HepG2 (cell line): ENCODE results near the gene PAK2. TPM values are rescaled to one million over a fixed set of nuclear protein-coding genes. Genes with fewer than 3 reads are reported as not detected.

Experiments used
- AKAP8 ChIP-seq: sonication (generic); formaldehyde crosslinking; IDR thresholded peaks from 2 replicates; pipeline ENCODE4 v1.5.1; 2020; ENCODE audit warnings: mild to moderate bottlenecking, missing genetic modification reagents
- ATRX ChIP-seq: sonication (generic); formaldehyde crosslinking; IDR thresholded peaks from 2 replicates; pipeline ENCODE4 v1.4.0; 2020; ENCODE audit warnings: missing genetic modification reagents, borderline replicate concordance
- CCDC6 ChIP-seq: sonication (generic); formaldehyde crosslinking; IDR thresholded peaks from 2 replicates; pipeline ENCODE4 v1.8.1; 2022; ENCODE audit warnings: mild to moderate bottlenecking, missing genetic modification reagents, moderate library complexity
- CEBPG ChIP-seq: IDR thresholded peaks from 2 replicates; pipeline ENCODE4 v1.6.1; 2016
- EHMT2 ChIP-seq: fragments of 200-600 bp; sonication (generic); IDR thresholded peaks from 2 replicates; pipeline ENCODE4 v1.7.0; 2017; ENCODE audit warnings: antibody characterized with exemption, low read depth, low read length, borderline replicate concordance
- ERF ChIP-seq: IDR thresholded peaks from 2 replicates; pipeline ENCODE4 v1.6.1; 2018; ENCODE audit warnings: missing biosample characterization, missing genetic modification reagents
- GFI1 ChIP-seq: sonication (generic); formaldehyde crosslinking; IDR thresholded peaks from 2 replicates; pipeline ENCODE4 v1.5.0; 2020; ENCODE audit warnings: missing genetic modification reagents, mild to moderate bottlenecking, borderline replicate concordance
- JARID2 ChIP-seq: sonication (generic); formaldehyde crosslinking; IDR thresholded peaks from 2 replicates; pipeline ENCODE4 v1.8.1; 2023; ENCODE audit warnings: missing genetic modification reagents, inconsistent platforms; ENCODE audit not compliant: insufficient replicate concordance
- KDM4B ChIP-seq: sonication (generic); formaldehyde crosslinking; IDR thresholded peaks from 2 replicates; pipeline ENCODE4 v1.4.0; 2020; ENCODE audit warnings: missing genetic modification reagents
- PHF8 ChIP-seq: sonication (generic); formaldehyde crosslinking; IDR thresholded peaks from 2 replicates; pipeline ENCODE4 v1.5.0; 2020; ENCODE audit warnings: missing genetic modification reagents
- PTBP1 ChIP-seq: fragments of 200-400 bp; formaldehyde crosslinking; IDR thresholded peaks from 2 replicates; pipeline ENCODE4 v1.6.1; 2018; ENCODE audit warnings: low read length, low read depth; ENCODE audit not compliant: poor library complexity, severe bottlenecking
- RXRB ChIP-seq: IDR thresholded peaks from 2 replicates; pipeline ENCODE4 v1.6.1; 2016; ENCODE audit warnings: borderline replicate concordance, missing genetic modification reagents, missing compliant biosample characterization
- SIX1 ChIP-seq: sonication (generic); formaldehyde crosslinking; IDR thresholded peaks from 2 replicates; pipeline ENCODE4 v1.4.0; 2020; ENCODE audit warnings: missing genetic modification reagents, borderline replicate concordance
- SP140L ChIP-seq: sonication (generic); formaldehyde crosslinking; IDR thresholded peaks from 2 replicates; pipeline ENCODE4 v1.4.0; 2020; ENCODE audit warnings: missing genetic modification reagents, borderline replicate concordance
- SP2 ChIP-seq: sonication (generic); formaldehyde crosslinking; IDR thresholded peaks from 2 replicates; pipeline ENCODE4 v1.5.1; 2020; ENCODE audit warnings: mild to moderate bottlenecking, missing genetic modification reagents
- TCF12 ChIP-seq, 2 experiments: fragments of 450-650 bp in 1 of 2; sonication (generic) in 1 of 2; formaldehyde crosslinking in 1 of 2; IDR thresholded peaks; 2 replicates each; pipeline versions ENCODE4 v1.6.1 to v1.8.0; 2017 to 2022; ENCODE audit warnings: antibody characterized with exemption in 1 of 2, mild to moderate bottlenecking in 1 of 2, missing genetic modification reagents in 1 of 2, moderate library complexity in 1 of 2
- ZNF496 ChIP-seq: sonication (generic); formaldehyde crosslinking; IDR thresholded peaks from 2 replicates; pipeline ENCODE4 v1.8.1; 2023; ENCODE audit warnings: mild to moderate bottlenecking, moderate library complexity, missing genetic modification reagents; ENCODE audit not compliant: insufficient replicate concordance
- ZNF768 ChIP-seq: sonication (generic); formaldehyde crosslinking; IDR thresholded peaks from 2 replicates; pipeline ENCODE4 v1.4.0; 2020; ENCODE audit warnings: missing genetic modification reagents
- ZNF781 ChIP-seq: sonication (generic); formaldehyde crosslinking; IDR thresholded peaks from 2 replicates; pipeline ENCODE4 v1.5.1; 2020; ENCODE audit warnings: borderline replicate concordance, mild to moderate bottlenecking, missing genetic modification reagents; ENCODE audit errors: not compliant biosample characterization
- ZNF792 ChIP-seq: IDR thresholded peaks from 2 replicates; pipeline ENCODE4 v1.6.1; 2016
- ZNF841 ChIP-seq: sonication (generic); formaldehyde crosslinking; IDR thresholded peaks from 2 replicates; pipeline ENCODE4 v1.8.1; 2023; ENCODE audit warnings: missing genetic modification reagents, borderline replicate concordance
- polyA plus RNA-seq, 8 experiments: library from polyadenylated mRNA; depleted of rRNA in 3 of 8; stranded (reverse) in 7 of 8; unstranded in 1 of 8; fragments of >200 nt; fragmentation: Illumina TruSeq in 4 of 8; extraction: Trizol in 4 of 8; gene quantifications; 2 replicates each; pipeline versions ENCODE4 v1.2.1 to v1.2.3, GENCODE V29; 2011 to 2016; ENCODE audit warnings: low read depth in 4 of 8, missing spikeins in 1 of 8, mixed read lengths in 1 of 8; ENCODE audit not compliant: insufficient read depth in 1 of 8
- total RNA-seq, 5 experiments: library from RNA; depleted of rRNA; stranded (reverse); fragments of >200 nt; fragmentation: Illumina TruSeq; extraction: Trizol; gene quantifications; 2 replicates each; pipeline ENCODE4 v1.2.3, GENCODE V29; 2016; ENCODE audit warnings: low read depth in 1 of 5
- TF ChIP-seq, protein P1 (sequence below): sonication (generic); formaldehyde crosslinking; IDR thresholded peaks from 2 replicates; pipeline ENCODE4 v1.5.1; 2020; ENCODE audit warnings: mild to moderate bottlenecking, missing genetic modification reagents, borderline replicate concordance
- TF ChIP-seq, protein P2 (sequence below): IDR thresholded peaks from 2 replicates; pipeline ENCODE4 v1.6.1; 2016; ENCODE audit warnings: missing compliant biosample characterization, missing genetic modification reagents, borderline replicate concordance
- TF ChIP-seq, protein P3 (sequence below): sonication (generic); formaldehyde crosslinking; IDR thresholded peaks from 2 replicates; pipeline ENCODE4 v1.5.0; 2020; ENCODE audit warnings: mild to moderate bottlenecking, missing genetic modification reagents, borderline replicate concordance

PAK2 gene
- total and polyA plus RNA-seq, 2 of the 13 experiments (the other 11 are each of a cell fraction or from before 2014, with no cell fraction given), result 23.0 to 24.7 TPM

DNA sequence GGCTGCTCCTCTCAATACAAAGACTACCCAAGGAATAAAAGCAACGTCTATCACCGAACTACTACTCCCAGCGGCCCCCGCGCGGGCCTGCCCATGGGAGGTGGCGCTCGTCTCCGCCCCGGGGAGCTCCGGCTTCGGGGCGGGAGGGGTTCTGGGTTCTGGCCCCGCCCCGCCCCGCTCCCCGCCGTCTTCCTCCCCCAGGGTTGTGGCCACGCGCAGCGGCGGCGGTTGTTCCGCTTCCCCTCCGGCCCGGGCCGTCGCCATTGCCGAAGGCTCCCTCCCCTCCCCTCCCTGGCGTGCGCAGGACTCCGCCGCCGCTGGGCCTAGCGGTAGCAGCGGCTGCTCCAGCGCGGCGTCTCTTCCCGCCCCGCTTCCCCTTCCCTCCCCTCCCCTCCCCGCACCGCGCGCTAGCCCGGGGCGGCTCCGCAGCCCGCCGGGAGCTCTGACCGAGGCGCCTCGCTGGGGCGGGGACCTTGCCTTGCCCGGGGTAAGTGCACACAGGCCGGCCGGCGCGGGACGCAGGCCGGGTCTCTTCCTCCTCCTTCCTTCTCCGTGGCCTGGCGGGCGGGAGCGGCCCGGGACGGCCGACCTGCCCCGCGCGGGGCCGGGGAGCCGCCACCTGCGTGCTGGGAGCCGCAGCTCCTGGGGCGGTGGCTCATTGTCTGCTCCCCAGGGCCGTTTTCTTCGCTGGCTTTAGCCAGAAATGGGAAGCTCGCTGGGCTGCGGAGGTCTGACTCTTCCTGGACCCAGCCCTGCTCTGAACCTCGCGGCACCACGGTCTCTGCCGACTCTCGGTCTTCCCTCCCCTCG, at the start of gene PAK2 (continued):
- peak; percentile 53; the same call in 1 of the 2 replicates for TF ChIP-seq ZNF768 (CRISPR knock-in tag)
- no peak for TF ChIP-seq SIX1 (CRISPR knock-in tag)
- no peak for TF ChIP-seq ZNF496 (CRISPR knock-in tag)
- no peak for TF ChIP-seq ZNF781 (CRISPR knock-in tag)
- no peak for TF ChIP-seq TCF12 (IDR thresholded peaks at IDR 0.05)
- TF ChIP-seq TCF12 (CRISPR knock-in tag; IDR thresholded peaks at IDR 0.05), result no peak
- TF ChIP-seq KDM4B (CRISPR knock-in tag), result 0 out of 2 replicates have a peak, but pooled peaks have one; percentile 23
- TF ChIP-seq, protein P1, sequence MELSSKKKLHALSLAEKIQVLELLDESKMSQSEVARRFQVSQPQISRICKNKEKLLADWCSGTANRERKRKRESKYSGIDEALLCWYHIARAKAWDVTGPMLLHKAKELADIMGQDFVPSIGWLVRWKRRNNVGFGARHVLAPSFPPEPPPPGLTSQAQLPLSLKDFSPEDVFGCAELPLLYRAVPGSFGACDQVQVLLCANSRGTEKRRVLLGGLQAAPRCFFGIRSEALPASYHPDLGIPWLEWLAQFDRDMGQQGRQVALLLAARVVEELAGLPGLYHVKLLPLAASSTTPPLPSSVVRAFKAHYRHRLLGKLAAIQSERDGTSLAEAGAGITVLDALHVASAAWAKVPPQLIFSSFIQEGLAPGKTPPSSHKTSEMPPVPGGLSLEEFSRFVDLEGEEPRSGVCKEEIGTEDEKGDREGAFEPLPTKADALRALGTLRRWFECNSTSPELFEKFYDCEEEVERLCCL (CRISPR knock-in tag), result no peak
- peak; percentile 77 for TF ChIP-seq PHF8 (CRISPR knock-in tag)
- TF ChIP-seq GFI1 (CRISPR knock-in tag), result no peak
- 0 out of 2 replicates have a peak, but pooled peaks have one; percentile 37 for TF ChIP-seq AKAP8 (CRISPR knock-in tag)
- no peak for TF ChIP-seq CEBPG (CRISPR knock-in tag)
- TF ChIP-seq, protein P2, sequence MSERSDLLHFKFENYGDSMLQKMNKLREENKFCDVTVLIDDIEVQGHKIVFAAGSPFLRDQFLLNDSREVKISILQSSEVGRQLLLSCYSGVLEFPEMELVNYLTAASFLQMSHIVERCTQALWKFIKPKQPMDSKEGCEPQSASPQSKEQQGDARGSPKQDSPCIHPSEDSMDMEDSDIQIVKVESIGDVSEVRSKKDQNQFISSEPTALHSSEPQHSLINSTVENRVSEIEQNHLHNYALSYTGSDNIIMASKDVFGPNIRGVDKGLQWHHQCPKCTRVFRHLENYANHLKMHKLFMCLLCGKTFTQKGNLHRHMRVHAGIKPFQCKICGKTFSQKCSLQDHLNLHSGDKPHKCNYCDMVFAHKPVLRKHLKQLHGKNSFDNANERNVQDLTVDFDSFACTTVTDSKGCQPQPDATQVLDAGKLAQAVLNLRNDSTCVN (CRISPR knock-in tag), result no peak
- TF ChIP-seq RXRB (CRISPR knock-in tag), result peak; percentile 29; the same call in 1 of the 2 replicates
- TF ChIP-seq SP140L (CRISPR knock-in tag), result no peak
- 0 out of 2 replicates have a peak, but pooled peaks have one; percentile 55 for TF ChIP-seq CCDC6 (CRISPR knock-in tag)
- TF ChIP-seq JARID2 (CRISPR knock-in tag), result no peak
- no peak for TF ChIP-seq EHMT2
- no peak for TF ChIP-seq PTBP1
- no peak for TF ChIP-seq ZNF792 (CRISPR knock-in tag)
- TF ChIP-seq, protein P3, sequence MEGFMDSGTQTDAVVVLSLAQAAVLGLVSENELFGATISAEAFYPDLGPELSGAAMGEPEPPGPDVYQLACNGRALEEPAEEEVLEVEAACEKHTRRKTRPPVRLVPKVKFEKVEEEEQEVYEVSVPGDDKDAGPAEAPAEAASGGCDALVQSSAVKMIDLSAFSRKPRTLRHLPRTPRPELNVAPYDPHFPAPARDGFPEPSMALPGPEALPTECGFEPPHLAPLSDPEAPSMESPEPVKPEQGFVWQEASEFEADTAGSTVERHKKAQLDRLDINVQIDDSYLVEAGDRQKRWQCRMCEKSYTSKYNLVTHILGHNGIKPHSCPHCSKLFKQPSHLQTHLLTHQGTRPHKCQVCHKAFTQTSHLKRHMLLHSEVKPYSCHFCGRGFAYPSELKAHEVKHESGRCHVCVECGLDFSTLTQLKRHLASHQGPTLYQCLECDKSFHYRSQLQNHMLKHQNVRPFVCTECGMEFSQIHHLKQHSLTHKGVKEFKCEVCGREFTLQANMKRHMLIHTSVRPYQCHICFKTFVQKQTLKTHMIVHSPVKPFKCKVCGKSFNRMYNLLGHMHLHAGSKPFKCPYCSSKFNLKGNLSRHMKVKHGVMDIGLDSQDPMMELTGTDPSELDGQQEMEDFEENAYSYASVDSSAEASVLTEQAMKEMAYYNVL (CRISPR knock-in tag), result no peak
- peak; percentile 51; the same call in 1 of the 2 replicates for TF ChIP-seq ERF (CRISPR knock-in tag)
- TF ChIP-seq ZNF841 (CRISPR knock-in tag), result no peak
- TF ChIP-seq SP2, result no peak
- TF ChIP-seq ATRX (CRISPR knock-in tag), result no peak
